SIG-M5 (cell line): ENCODE data around the gene CNOT11.
A peak's percentile ranks its signal among the peaks of the same experiment; 100 is the strongest.

Source experiments
- DNase-seq: peaks from one replicate; lab custom pipeline; 2025; lab: John Stamatoyannopoulos, UW

CNOT11 gene

DNA sequence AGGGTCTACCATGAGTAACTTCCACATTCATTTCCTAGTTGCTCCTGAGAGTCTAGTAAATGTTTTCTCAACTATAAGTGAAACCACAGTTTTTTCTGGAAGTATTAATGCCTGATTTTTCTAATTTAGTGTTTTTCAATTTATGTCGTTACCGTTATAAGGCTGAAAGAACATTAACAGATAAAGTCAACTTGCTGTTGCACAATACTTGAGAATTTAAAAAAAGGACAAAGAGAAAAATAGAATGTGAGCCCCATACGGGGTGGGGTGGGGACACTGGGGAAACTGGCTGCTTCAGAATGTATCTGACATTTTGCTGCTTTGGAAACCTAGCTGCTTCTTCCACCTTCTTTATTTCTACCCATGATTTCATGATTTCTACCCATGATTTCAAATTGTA lies 26.2 kb downstream of the CNOT11 start:
- no peak for DNase-seq

DNA sequence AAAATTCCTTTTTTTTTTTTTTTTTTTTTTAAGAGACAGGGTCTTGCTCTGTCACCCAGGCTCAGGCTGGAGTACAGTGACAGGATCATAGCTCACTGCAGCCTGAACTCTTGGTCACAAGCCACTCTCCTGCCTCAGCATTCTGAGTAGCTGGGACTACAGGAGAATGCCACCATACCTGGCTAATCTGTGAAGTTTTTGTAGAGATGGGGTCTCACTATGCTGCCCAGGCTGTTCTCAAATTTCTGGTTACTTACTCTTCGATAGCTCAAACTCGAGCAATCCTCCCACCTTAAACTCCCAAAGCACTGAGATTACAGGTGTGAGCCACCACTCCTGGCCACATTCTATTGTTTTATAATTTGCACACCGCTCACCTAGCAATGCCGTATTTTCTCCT lies 28.8 kb downstream of the CNOT11 start:
- no peak for DNase-seq

DNA sequence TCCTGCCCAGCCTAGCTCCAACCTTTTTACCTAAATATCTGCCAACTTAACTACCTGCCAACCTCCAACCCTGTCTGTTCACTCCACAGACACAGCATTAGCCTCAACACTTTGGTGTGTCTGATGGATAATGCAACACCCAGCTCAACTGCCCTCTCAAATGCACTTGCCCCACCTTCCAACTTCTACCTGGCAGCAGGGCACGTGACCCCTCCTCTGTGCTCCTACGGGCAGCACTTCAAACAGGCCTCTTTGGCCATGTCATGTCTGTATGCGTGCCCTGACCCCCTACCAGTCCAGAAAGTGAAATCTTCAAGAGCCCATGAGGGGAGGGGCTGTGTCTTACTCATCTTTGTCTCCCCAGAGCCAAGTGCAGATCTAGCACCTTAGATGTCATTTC lies 30.3 kb downstream of the CNOT11 start:
- DNase-seq, result no peak

DNA sequence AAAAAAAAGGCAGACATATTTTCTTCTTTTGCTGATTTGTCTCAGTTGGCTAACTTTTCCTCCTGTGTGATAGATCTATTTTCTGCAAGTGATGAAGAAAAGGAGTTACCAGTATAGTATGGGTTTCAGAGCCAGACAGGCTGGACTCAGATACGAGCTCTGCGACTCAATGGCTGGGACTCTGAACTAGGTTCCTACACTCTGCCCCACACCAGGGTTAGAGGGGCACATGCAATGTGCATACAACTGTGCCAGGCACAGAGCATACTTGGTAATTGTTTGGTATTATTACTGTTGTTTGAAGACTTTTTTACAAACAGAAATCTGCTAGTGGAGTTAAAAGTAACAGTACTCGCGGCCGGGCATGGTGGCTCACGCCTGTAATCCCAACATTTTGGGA lies 34.0 kb downstream of the CNOT11 start:
- no peak for DNase-seq

DNA sequence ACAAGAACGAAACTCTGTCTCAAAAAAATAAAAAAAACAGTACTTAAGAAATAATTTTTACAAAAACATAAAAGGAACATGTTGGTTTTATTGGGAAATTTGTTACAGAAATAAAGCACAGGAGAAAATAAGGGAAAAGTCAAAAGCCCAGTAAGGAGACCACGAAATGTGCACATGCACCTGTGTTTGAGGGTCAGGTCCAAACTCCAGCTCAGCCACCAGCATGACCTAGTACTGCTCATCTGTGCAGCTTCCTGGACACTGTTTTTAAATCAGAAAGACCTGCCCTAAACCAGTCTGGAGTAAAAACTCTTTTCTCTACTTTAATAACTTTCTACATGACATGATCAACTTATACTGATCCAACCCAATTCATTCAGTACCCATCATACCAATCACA lies 34.6 kb downstream of the CNOT11 start:
- no peak for DNase-seq

DNA sequence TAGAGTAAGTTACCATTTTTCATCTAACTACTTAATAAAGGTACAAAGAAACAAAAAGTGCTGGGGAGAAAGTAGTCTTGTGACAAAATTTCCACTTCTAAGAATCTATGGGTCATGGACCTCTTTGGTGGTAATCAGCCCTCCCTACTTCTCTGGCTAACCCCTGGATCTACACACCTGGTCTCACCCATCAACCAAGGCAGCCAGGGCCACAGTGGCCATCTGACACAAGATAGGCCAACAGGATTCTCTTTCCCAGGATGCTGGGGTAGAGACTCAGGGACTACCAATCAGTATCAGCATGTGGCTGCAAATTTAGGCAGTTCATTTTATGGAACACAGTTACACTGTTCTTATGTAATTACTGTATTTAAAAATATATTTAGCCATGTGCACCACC lies 38.0 kb downstream of the CNOT11 start:
- no peak for DNase-seq

DNA sequence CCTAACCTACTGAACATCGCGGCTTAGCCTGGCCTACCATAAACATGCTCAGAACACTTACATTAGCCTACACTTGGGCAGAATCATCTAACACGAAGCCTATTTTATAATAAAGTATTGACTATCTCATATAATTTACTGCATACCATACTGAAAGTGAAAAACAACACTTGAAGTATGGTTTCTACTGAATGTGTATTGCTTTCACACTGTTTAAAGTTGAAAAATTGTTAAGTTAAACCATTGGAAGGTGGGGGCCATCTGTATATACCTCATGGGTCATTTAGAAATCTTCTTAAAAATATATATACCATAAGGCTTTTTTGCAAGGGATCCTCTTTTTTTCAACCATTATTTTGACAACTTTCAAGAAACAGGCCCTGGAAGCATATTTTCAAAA lies 39.3 kb downstream of the CNOT11 start:
- no peak for DNase-seq

DNA sequence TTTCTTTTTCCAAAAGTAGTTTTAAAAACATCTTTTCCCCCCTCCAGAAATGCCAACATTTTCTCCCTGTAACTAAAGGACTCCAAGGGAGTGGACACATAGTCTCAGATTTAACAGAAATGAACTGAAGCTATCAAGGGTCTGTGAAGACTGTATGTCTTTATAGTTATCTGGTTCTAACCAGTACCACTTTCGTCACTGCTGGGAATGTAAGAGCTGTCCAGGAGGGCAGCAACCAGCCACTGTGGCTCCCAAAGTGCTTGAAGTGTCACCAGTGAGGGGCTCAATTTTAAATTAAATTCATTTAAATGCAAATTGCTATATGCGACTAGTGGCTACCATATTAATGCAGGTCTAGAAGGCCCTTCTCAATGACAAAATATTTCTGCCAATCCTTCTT lies 40.9 kb downstream of the CNOT11 start:
- no peak for DNase-seq

DNA sequence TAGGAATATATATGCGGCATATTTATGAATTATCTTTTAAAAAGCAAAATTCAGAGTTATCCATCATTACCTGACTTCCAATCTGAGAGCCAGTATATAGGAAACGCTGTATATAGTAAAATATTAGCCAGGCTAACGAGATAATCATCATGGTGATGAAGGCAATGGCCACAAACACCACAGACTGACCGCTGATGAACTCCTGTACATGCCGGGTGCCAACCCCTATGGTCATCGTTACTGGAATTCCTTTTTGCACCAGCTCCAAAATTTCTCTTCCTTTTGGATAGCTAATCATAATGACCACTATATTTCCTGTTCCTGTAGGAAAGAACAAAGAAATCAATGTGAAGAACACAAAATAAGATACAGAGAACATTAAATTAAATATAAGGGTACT lies 42.2 kb downstream of the CNOT11 start:
- no peak for DNase-seq

DNA sequence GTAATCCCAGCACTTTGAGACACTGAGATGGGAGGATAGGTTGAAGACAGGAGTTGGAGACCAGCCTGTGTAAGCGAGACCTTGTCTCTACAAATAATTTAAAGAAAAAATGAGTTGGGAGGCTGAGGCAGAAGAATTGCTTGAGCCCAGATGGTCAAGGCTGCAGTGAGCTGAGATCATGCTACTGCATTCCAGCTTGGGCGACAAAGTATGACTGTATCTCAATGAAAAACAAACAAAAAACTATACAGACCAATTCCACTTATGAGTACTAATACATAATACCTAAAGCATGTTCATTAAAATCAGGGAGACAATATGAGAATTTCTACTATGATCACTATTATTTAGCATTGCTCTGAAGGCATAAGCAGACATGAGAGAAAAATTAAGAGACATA lies 43.2 kb downstream of the CNOT11 start:
- no peak for DNase-seq

DNA sequence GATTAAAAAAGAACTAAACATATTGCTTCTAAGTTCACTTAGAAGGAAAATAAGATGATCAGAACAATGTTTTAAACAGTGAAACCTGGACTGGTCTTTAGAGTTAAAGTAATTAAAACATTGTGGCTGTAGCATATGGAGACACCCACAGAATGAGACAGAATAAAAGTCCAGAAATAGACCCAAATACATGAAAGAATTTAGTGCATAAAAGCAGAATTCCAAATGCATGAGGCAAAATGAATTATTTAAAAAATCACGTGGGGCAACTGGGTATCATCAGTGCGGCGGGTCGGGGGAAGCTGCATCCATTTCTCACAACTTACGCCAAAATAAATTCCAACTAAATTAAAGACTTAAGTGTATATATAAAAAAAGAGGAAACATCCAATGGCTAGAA lies 43.7 kb downstream of the CNOT11 start:
- DNase-seq, result no peak

DNA sequence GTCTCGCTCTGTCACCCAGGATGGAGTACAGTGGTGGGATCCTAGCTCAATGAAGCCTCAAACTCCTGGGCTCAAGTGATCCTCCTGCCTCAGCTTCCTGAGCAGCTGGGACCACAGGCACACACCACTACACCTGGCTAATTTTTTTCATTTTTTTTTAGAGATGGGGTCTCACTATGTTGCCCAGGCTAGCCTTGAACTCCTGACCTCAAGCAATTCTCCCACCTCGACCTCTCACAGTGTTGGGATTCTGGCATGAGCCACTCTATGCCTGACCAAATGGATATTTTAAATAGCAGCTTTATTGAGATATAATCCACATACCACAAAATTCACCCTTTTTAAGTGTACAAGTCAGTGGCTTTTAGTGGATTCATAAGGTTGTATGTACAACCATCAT lies 44.7 kb downstream of the CNOT11 start:
- DNase-seq, result no peak

DNA sequence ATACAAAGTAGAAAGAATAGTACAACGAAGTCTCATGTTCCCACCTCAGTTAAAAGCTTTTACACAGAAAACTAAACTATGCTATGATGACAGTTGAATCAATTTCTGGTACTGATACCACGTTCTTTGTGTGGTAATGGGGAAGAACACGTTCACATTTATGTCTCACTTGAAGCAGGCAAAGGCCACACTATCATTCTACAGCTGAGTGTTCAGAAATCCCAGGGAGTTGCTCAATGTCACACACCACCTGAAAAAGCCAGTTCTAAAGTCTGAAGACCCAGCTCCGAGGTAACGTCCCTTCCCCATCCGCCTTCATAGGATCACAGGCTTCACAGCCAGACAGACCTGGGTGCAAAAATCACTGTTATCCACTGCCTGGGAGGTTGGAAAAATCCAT lies 46.9 kb downstream of the CNOT11 start:
- no peak for DNase-seq

DNA sequence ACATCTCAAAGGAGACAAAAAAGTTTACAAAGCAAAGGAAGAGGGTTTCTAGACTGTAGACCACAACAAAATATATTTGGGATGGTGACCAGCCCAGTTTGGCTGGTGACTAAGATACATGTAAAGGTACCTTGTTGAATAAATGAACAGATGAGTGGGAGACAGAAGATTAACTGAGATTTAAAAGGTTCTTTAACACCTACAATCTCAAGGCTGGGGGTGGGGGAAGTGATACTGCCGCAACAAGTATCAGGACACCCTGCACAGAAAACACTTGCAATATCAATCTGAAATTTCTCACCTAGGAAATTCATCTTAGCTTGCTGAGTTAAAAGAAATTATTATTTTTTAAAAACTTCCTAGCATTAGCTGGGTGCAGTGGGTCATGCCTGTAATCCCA lies 47.5 kb downstream of the CNOT11 start:
- no peak for DNase-seq

DNA sequence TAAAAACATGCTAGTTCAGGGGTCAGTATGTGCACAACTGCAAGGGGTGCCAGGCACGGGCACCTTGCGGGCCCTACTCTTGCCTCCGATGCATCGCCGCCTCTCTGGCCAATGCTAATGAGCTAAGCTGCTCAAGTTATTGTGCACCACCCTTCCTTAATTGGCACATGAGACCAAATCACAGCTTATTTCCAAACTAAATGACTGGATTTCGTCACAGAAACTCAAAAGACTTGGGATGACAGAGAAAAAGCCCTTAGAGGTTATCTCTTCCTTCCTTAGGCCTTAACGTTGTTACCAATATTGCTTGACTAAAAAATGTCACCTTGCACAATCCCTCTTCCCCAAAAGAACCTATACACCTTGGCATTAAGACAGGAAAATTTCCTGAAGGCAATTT lies 48.1 kb downstream of the CNOT11 start:
- DNase-seq, result no peak

DNA sequence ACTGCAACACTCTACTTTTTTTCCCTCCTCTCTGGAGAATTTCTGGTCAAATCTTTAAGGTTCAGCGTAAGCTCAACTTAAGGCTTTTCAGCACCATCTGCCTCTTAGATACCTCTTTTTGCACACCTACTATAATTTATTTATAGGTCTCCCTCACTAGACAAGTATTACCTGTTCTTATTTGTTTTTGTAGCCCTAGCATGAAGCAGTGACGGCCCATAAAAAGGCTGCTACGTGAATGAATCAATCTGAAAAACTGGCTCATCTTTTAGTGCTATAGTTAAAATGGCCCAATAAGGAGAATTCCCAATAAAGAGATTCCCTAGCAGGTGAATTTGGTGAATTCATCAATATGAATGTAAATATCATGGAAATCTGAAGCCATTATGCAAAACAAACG lies 49.3 kb downstream of the CNOT11 start:
- DNase-seq, result no peak

DNA sequence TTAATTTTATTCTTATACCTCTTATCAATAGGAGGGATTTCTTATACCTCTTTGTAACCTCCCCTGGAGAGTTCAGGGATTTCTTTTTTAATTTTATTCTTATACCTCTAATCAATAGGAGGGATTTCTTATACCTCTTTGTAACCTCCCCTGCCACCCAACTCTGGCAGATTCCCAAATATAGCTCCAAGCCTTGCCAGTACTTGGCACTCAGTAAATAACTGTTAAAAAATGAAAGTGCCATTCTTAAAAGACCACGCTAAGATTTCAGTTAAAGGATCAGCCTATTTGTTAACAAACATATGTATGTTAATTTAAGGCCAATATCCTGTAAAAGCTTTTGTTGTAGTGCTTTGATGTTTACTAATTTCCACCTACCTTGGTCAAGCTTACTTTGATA lies 51.0 kb downstream of the CNOT11 start:
- no peak for DNase-seq

DNA sequence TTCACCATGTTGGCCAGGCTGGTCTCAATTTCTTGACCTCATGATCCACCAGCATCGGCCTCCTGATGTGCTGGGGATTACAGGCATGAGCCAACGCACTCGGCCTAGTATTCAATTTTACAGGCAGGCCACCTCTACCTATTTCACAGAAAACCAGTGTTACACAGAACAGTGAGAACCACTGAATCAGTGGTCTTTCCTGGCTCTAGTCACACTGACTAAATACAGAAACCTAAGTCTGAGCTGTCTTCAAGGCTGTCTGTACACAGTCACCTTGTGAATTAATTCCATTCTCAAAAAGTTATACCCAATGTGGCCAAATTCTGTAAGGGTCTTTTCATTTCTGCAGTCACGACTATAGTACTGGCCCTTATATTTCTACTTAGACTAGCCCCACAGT lies 52.3 kb downstream of the CNOT11 start:
- DNase-seq, result no peak

DNA sequence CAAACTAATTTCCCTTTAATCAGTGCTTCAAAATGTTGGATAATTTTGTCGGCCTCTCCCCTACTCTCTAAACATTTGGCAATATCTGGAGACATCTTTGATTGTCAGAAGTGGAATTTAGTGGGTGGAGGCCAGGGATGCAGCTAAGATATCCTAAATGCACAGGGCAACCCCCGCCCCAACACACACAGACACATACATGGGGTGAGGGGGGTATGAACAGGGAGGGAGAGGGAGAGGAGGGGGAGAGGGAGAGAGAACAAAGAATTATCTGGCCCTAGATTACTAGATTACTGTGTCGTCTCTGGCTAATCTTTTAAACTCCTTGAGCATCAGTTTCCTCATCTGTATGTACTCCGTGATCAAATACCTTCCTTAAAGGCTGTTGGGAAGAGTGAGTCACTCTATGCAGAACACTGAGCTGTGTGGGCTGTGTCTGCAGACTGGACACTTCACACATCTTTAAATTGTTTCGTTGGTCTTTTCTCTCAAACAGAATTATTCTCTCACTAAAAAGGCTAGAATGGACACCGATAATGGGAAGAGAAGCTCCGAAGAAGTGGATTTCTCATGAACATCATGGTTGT lies 52.9 kb downstream of the CNOT11 start:
- DNase-seq, result no peak

DNA sequence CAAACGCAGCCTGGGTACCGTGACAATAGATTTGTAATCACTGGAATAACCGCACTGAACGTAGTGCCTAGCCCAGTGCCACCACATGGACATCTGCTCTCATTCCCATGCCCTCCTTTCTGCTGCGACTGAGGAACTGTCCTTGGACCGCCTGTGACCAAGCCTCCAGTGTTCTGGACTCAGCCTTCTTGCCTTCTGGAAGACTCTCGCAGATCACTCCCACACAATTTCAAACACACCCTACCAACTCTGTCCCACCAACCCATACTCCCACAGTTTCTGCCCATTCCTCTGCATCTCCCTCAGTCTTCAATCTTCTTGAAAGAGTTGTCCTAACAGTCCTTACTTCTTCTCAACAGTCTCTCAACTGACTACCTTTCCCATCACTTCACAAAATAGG lies 53.7 kb downstream of the CNOT11 start:
- DNase-seq, result no peak

DNA sequence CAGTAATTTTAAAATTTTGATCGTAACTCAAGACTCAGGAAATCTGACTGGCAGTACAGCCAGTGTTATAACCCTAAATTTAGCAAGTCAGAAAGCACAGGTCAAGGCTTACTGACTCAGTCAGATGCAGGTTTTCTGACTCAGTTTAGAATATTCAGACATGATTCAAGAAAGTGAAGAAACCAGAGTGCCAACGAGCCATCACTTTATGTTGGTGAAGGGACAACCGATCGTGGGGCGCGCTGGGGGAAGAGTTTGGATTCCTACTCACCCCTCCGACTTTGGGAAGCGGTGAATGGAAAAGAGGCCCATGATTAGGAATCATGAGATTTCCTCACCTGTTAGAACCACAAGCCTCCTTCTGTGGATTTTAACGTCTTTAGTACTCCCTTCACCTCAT lies 54.8 kb downstream of the CNOT11 start:
- no peak for DNase-seq

DNA sequence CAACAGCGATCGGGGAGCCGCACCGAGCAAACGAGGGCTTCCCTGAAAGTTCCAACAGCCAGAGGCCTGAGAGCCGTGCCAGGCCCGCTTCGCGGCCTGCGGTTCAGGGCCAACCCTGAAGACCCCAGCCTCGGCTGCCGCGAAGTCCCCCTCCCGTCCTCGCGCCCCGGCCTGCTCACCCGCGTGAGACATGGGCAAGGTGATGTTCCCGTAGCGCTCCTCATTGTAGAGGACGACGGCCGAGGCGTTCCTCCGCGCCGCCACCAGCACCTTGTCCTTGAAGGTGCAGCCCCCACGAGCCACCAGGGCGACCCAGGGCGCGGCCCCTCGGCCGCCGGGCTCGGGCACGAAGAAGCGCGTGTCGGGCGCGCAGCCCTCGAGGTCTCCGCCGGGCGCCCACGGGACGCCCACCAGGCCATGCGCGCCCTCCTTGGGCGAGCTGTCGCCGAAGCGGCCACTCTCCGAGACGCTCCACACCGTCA lies 55.3 kb downstream of the CNOT11 start:
- DNase-seq, result no peak

DNA sequence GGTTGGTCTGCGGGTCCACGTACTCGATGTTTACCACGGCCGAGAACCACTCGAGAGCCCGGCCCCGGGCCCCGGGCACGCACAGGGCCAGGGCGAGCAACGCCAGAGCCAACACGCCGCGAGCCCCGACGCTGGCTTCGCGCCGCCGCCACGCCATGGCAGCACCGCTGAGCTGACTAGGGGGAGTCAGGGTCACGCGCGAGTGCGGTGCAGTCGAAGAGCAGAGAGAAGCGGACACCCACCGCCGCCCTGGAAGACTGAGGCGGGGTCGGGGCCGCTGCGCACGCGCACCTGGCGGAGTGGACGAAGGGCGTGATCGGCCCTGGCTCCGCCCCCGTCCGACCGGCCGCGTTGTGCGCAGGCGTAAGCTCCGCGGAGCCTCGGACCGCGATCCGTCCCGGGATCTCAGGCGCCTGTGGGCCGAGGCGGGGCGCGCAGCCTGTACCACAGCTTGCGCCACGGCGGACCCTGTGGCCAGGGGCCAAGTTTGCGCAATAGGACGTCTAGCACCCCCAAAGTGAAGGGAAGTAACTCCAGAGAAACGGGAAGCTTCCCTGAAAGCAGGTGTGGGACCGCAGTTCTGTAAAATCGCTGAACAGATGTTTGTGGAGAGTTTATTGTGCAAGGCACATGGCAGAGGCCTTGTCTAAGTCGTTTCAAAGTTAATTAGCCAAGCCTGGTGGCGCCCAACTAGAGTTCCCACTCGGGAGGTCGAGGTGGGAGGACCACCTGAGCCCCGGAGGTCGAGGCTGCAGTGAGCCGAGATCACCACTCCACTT lies 55.9 kb downstream of the CNOT11 start, which contains the start of gene RNF149:
RNF149 (minus strand) TSS at position 270 of the 779 bp plus-strand sequence; CDS start at position 157, 113 bp downstream.
- DNase-seq, result peak; percentile 96
